GM21528 (cell line): ENCODE measurements around the gene MAP6.
"Not testable (repeated sequence)": the region's sequence is repeated elsewhere in the genome, so short reads cannot be mapped to it uniquely, and the experiment has no call there.

Experiments used
- ATAC-seq: cut with Tn5 transposase; IDR thresholded peaks from one replicate; pipeline ENCODE4 v1.9.1; 2021; ENCODE audit warnings: mild to moderate bottlenecking, moderate library complexity; ENCODE audit not compliant: unreplicated experiment, low FRiP score

MAP6 gene

GRCh38 chr11:75668451-75669297, at the start of gene MAP6:
Gene MAP6 (minus strand): TSS chr11:75669038. CDS start chr11:75668369, 669 bp downstream.
- no peak for ATAC-seq

GRCh38 chr11:75717608-75718418, 49.0 kb upstream of the MAP6 start, which contains the start of gene MOGAT2:
Gene MOGAT2 (plus strand): TSS chr11:75717838. CDS start chr11:75717889, 51 bp downstream.
- no peak for ATAC-seq

GRCh38 chr11:75716659-75717058, 47.8 kb upstream of the MAP6 start:
- ATAC-seq, result no peak

- no peak for ATAC-seq
These were observed 46.9 kb upstream of the MAP6 start for GRCh38 chr11:75715688-75716087.

GRCh38 chr11:75714211-75714610, 45.4 kb upstream of the MAP6 start:
- ATAC-seq, result no peak

GRCh38 chr11:75706260-75706729, 37.5 kb upstream of the MAP6 start:
- no peak for ATAC-seq

GRCh38 chr11:75705541-75705940, 36.7 kb upstream of the MAP6 start:
- no peak for ATAC-seq

- no peak for ATAC-seq
These were observed 34.9 kb upstream of the MAP6 start for GRCh38 chr11:75703695-75704237.

GRCh38 chr11:75700940-75701339, 32.1 kb upstream of the MAP6 start:
- ATAC-seq, result no peak

- no peak for ATAC-seq
These were observed 29.2 kb upstream of the MAP6 start for GRCh38 chr11:75697906-75698581.

GRCh38 chr11:75691804-75692203, 23.0 kb upstream of the MAP6 start:
- no peak for ATAC-seq

GRCh38 chr11:75689863-75690609, 21.2 kb upstream of the MAP6 start:
- no peak for ATAC-seq

- not testable (repeated sequence) for ATAC-seq
These were observed 15.0 kb upstream of the MAP6 start for GRCh38 chr11:75683856-75684255.

- no peak for ATAC-seq
These were observed 10.7 kb upstream of the MAP6 start for GRCh38 chr11:75679566-75679965.

GRCh38 chr11:75678620-75679259, 9.9 kb upstream of the MAP6 start:
- no peak for ATAC-seq

- no peak for ATAC-seq
These were observed 9.1 kb upstream of the MAP6 start for GRCh38 chr11:75677909-75678308.

GRCh38 chr11:75677275-75677674, 8.4 kb upstream of the MAP6 start:
- ATAC-seq, result no peak

- no peak for ATAC-seq
These were observed 5.2 kb upstream of the MAP6 start for GRCh38 chr11:75673977-75674582.
